Measurements from ENCODE around the gene PDE4C.

The PDE4C gene

DNA sequence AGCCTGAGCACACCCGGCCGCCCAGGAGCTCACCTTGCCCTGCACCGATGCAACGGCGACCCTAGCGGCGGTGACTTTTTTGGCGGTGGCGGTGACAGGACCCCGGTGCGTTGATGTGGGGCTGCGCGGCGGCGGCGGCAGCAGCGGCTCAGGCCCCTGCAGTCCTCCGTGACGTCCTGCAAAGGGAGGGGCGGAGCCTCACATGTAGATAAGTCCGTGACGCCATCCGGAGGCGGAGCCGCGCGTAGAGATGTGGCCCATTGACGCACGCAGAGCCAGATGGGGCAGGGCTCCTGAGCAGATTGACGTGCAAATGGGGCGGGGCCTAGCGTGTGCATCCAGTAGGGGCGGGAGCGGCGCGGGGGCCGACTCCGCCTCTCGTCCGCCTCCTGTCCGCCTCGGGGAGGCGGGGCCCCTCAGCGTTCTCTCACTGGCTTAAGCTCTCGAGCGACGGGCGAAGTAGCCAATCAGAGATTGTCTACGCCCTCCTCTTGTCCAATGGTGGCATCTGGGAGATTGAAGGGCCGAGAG lies 22.3 kb downstream of the PDE4C start, which contains the start of gene RAB3A (continued):
- TF ChIP-seq, protein P1, sequence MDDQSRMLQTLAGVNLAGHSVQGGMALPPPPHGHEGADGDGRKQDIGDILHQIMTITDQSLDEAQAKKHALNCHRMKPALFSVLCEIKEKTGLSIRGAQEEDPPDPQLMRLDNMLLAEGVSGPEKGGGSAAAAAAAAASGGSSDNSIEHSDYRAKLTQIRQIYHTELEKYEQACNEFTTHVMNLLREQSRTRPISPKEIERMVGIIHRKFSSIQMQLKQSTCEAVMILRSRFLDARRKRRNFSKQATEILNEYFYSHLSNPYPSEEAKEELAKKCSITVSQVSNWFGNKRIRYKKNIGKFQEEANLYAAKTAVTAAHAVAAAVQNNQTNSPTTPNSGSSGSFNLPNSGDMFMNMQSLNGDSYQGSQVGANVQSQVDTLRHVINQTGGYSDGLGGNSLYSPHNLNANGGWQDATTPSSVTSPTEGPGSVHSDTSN (CRISPR knock-in tag; IDR thresholded peaks at IDR 0.05): peak; percentile 99
- peak; percentile 38; the same call in 1 of the 2 replicates for TF ChIP-seq GLIS2 (tag by site-specific recombination; IDR thresholded peaks at IDR 0.05)
- no peak for TF ChIP-seq ZNF214 (tag by site-specific recombination; IDR thresholded peaks at IDR 0.05; ENCODE audit: borderline replicate concordance)
- TF ChIP-seq ZNF211 (tag by site-specific recombination; IDR thresholded peaks at IDR 0.05; ENCODE audit: low read depth): no peak
- TF ChIP-seq, protein P2, sequence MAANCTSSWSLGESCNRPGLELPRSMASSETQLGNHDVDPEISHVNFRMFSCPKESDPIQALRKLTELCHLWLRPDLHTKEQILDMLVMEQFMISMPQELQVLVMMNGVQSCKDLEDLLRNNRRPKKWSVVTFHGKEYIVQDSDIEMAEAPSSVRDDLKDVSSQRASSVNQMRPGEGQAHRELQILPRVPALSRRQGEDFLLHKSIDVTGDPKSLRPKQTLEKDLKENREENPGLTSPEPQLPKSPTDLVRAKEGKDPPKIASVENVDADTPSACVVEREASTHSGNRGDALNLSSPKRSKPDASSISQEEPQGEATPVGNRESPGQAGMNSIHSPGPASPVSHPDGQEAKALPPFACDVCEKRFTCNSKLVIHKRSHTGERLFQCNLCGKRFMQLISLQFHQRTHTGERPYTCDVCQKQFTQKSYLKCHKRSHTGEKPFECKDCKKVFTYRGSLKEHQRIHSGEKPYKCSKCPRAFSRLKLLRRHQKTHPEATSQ (tag by site-specific recombination; IDR thresholded peaks at IDR 0.05): 0 out of 2 replicates have a peak, but pooled peaks have one; percentile 3
- no peak for TF ChIP-seq TCF7L2 (IDR thresholded peaks at IDR 0.05; ENCODE audit: borderline replicate concordance, low read depth, low read length)
- no peak for TF ChIP-seq ZNF169 (tag by site-specific recombination; IDR thresholded peaks at IDR 0.05)
- TF ChIP-seq ZNF596 (tag by site-specific recombination; IDR thresholded peaks at IDR 0.05): no peak
- TF ChIP-seq, protein P3, sequence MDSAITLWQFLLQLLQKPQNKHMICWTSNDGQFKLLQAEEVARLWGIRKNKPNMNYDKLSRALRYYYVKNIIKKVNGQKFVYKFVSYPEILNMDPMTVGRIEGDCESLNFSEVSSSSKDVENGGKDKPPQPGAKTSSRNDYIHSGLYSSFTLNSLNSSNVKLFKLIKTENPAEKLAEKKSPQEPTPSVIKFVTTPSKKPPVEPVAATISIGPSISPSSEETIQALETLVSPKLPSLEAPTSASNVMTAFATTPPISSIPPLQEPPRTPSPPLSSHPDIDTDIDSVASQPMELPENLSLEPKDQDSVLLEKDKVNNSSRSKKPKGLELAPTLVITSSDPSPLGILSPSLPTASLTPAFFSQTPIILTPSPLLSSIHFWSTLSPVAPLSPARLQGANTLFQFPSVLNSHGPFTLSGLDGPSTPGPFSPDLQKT (IDR thresholded peaks at IDR 0.05; ENCODE audit: borderline replicate concordance, low read depth, low read length): no peak
- TF ChIP-seq ZNF501 (tag by site-specific recombination; IDR thresholded peaks at IDR 0.05): no peak
- TF ChIP-seq MZF1 (tag by site-specific recombination; IDR thresholded peaks at IDR 0.05; ENCODE audit: borderline replicate concordance): no peak
- no peak for TF ChIP-seq ZBTB7A (tag by site-specific recombination; IDR thresholded peaks at IDR 0.05; ENCODE audit: low read depth)
- no peak for TF ChIP-seq ZNF416 (tag by site-specific recombination; IDR thresholded peaks at IDR 0.05)
- TF ChIP-seq, protein P4, sequence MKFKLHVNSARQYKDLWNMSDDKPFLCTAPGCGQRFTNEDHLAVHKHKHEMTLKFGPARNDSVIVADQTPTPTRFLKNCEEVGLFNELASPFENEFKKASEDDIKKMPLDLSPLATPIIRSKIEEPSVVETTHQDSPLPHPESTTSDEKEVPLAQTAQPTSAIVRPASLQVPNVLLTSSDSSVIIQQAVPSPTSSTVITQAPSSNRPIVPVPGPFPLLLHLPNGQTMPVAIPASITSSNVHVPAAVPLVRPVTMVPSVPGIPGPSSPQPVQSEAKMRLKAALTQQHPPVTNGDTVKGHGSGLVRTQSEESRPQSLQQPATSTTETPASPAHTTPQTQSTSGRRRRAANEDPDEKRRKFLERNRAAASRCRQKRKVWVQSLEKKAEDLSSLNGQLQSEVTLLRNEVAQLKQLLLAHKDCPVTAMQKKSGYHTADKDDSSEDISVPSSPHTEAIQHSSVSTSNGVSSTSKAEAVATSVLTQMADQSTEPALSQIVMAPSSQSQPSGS (tag by site-specific recombination; IDR thresholded peaks at IDR 0.05; ENCODE audit: low read depth): peak; percentile 60; the same call in 1 of the 2 replicates
- no peak for TF ChIP-seq ZNF585B (tag by site-specific recombination; IDR thresholded peaks at IDR 0.05)
- TF ChIP-seq, protein P5, sequence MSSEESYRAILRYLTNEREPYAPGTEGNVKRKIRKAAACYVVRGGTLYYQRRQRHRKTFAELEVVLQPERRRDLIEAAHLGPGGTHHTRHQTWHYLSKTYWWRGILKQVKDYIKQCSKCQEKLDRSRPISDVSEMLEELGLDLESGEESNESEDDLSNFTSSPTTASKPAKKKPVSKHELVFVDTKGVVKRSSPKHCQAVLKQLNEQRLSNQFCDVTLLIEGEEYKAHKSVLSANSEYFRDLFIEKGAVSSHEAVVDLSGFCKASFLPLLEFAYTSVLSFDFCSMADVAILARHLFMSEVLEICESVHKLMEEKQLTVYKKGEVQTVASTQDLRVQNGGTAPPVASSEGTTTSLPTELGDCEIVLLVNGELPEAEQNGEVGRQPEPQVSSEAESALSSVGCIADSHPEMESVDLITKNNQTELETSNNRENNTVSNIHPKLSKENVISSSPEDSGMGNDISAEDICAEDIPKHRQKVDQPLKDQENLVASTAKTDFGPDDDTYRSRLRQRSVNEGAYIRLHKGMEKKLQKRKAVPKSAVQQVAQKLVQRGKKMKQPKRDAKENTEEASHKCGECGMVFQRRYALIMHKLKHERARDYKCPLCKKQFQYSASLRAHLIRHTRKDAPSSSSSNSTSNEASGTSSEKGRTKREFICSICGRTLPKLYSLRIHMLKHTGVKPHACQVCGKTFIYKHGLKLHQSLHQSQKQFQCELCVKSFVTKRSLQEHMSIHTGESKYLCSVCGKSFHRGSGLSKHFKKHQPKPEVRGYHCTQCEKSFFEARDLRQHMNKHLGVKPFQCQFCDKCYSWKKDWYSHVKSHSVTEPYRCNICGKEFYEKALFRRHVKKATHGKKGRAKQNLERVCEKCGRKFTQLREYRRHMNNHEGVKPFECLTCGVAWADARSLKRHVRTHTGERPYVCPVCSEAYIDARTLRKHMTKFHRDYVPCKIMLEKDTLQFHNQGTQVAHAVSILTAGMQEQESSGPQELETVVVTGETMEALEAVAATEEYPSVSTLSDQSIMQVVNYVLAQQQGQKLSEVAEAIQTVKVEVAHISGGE (tag by site-specific recombination; conservative IDR thresholded peaks at IDR 0.05; ENCODE audit: low read depth): no peak
- TF ChIP-seq ZNF776 (tag by site-specific recombination; IDR thresholded peaks at IDR 0.05; ENCODE audit: borderline replicate concordance): no peak
- TF ChIP-seq, protein P6, sequence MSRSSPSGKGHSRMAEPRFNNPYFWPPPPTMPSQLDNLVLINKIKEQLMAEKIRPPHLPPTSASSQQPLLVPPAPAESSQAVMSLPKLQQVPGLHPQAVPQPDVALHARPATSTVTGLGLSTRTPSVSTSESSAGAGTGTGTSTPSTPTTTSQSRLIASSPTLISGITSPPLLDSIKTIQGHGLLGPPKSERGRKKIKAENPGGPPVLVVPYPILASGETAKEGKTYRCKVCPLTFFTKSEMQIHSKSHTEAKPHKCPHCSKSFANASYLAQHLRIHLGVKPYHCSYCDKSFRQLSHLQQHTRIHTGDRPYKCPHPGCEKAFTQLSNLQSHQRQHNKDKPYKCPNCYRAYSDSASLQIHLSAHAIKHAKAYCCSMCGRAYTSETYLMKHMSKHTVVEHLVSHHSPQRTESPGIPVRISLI (tag by site-specific recombination; IDR thresholded peaks at IDR 0.05): no peak
- no peak for TF ChIP-seq ZNF175 (tag by site-specific recombination; IDR thresholded peaks at IDR 0.05)
- no peak for TF ChIP-seq ZNF114 (tag by site-specific recombination; IDR thresholded peaks at IDR 0.05)
- TF ChIP-seq, protein P7, sequence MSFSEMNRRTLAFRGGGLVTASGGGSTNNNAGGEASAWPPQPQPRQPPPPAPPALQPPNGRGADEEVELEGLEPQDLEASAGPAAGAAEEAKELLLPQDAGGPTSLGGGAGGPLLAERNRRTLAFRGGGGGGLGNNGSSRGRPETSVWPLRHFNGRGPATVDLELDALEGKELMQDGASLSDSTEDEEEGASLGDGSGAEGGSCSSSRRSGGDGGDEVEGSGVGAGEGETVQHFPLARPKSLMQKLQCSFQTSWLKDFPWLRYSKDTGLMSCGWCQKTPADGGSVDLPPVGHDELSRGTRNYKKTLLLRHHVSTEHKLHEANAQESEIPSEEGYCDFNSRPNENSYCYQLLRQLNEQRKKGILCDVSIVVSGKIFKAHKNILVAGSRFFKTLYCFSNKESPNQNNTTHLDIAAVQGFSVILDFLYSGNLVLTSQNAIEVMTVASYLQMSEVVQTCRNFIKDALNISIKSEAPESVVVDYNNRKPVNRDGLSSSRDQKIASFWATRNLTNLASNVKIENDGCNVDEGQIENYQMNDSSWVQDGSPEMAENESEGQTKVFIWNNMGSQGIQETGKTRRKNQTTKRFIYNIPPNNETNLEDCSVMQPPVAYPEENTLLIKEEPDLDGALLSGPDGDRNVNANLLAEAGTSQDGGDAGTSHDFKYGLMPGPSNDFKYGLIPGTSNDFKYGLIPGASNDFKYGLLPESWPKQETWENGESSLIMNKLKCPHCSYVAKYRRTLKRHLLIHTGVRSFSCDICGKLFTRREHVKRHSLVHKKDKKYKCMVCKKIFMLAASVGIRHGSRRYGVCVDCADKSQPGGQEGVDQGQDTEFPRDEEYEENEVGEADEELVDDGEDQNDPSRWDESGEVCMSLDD (tag by site-specific recombination; IDR thresholded peaks at IDR 0.05): no peak
- TF ChIP-seq, protein P8, sequence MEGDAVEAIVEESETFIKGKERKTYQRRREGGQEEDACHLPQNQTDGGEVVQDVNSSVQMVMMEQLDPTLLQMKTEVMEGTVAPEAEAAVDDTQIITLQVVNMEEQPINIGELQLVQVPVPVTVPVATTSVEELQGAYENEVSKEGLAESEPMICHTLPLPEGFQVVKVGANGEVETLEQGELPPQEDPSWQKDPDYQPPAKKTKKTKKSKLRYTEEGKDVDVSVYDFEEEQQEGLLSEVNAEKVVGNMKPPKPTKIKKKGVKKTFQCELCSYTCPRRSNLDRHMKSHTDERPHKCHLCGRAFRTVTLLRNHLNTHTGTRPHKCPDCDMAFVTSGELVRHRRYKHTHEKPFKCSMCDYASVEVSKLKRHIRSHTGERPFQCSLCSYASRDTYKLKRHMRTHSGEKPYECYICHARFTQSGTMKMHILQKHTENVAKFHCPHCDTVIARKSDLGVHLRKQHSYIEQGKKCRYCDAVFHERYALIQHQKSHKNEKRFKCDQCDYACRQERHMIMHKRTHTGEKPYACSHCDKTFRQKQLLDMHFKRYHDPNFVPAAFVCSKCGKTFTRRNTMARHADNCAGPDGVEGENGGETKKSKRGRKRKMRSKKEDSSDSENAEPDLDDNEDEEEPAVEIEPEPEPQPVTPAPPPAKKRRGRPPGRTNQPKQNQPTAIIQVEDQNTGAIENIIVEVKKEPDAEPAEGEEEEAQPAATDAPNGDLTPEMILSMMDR (tag by site-specific recombination; IDR thresholded peaks at IDR 0.05): peak; percentile 87
- TF ChIP-seq KLF1 (tag by site-specific recombination; IDR thresholded peaks at IDR 0.05): peak; percentile 84
- no peak for TF ChIP-seq ZNF660 (tag by site-specific recombination; IDR thresholded peaks at IDR 0.05)
- peak; percentile 93 for TF ChIP-seq ZXDB (tag by site-specific recombination; IDR thresholded peaks at IDR 0.05)
- TF ChIP-seq ZNF341 (tag by site-specific recombination; IDR thresholded peaks at IDR 0.05; ENCODE audit: low read depth): no peak

Data from HEK293 (cell line).